ENCODE measurements around the gene CLSTN1.

- TF ChIP-seq EZH2 (IDR thresholded peaks at IDR 0.05; ENCODE audit: insufficient read depth, poor library complexity, severe bottlenecking) (no peak), EZH2phosphoT487 (IDR thresholded peaks at IDR 0.05; ENCODE audit: insufficient read depth, low read depth) (no peak)
These were observed 2.1 kb downstream of the CLSTN1 start for GRCh38 chr1:9821710-9822109.
